ENCODE data around the gene CREB5.
"Not testable (repeated sequence)": the region's sequence is repeated elsewhere in the genome, so short reads cannot be mapped to it uniquely, and the experiment has no call there.

CREB5 gene

DNA sequence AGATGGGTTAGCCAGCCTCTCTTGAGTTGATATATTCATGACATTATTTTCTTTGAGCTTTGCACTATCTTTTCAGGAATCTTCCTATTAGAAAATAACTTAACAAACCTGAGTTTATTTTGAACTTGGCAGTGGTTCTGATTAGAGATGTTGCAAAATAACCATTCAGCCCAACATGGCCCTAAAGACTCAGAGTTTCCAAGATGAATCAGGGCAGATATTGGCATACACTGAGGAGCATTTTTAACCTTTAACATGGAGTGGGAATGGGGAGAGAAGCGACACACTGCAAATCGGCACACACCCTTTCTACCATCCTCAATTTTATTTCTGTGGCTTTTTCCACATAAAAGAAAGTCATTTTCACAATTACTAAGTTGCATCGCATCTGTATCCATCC, 355.0 kb downstream of the CREB5 start:
- no peak overlapping the region for H3K4me3 Mint-ChIP-seq
- no peaks in the 10 kb centered on the region for H3K9me3 Mint-ChIP-seq
- H3K36me3 Mint-ChIP-seq (ENCODE audit: low read depth) = no peaks in the 10 kb centered on the region
- no peak overlapping the region for H3K27ac Mint-ChIP-seq
- no peaks in the 10 kb centered on the region for H3K4me1 Mint-ChIP-seq (ENCODE audit: low read depth)
- H3K27me3 Mint-ChIP-seq = peaks cover 32% of the 10 kb centered on the region

DNA sequence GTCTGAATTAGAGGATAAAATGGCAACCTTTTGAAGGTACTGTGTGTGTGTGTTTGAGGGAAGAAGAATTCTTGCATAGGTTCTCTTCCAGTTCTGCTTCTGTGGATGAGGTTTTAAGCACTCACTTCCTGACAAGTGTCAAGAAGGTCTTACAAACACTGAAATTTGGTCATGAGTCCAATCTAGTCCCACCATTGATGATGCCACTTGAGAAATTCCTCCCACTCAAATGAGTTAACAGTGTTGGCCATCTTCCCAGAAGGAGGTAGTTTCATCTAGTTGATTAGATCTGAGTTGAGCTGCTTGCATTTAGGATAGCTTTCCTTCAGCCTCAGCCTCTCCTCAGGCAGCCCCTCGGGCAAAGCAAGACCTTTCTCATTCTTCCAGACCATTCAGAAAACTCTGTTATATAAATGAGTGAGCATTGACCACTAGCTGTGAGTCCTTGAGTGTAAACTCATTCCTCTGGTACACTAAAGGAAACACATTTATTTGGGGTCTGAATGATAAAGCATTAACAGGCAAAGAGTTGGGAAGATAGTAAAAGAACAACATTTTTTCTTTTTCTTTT, 356.3 kb downstream of the CREB5 start:
- Mint-ChIP-seq H3K4me1 (ENCODE audit: low read depth) (no peaks in the 10 kb centered on the region), H3K36me3 (ENCODE audit: low read depth) (no peaks in the 10 kb centered on the region), H3K4me3 (no peak overlapping the region), H3K27me3 (peaks cover 28% of the 10 kb centered on the region), H3K9me3 (no peaks in the 10 kb centered on the region), H3K27ac (no peak overlapping the region)

DNA sequence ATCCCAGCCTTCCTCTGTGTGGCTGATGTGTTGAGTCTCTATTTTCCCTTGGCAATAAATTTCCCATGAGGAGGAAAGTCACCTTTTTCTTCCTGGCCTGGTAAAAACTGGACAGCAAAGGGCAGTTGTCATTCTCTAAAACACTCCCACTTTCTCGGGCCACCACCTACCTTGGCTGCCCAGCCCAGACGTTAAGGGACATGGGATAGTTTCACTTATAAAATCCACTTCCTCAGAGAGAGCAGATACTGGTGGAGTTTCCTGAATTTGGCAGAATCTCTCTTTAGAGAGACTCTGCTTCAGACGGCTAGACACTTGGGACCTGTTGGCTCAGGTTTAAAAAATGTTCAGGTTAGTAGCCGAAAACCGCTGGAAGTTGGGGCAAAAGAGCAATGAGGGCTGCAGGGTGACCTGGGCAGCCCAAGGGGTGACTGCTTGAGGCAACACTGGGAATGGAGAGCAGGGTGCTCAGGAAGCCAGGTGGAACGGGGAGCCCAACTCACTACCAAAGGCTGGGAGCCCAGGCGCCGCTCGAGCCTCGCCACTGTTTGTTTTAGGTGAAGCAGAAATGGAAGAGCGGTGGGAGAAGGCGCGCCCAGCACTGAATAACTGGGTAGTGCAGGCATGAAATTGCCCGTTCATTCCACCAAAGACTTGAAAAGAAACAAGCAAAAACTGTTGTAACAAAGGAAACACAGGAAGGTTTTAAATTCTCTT, 359.7 kb downstream of the CREB5 start:
- H3K27ac Mint-ChIP-seq = no peak overlapping the region
- H3K36me3 Mint-ChIP-seq (ENCODE audit: low read depth) = no peaks in the 10 kb centered on the region
- peaks cover 38% of the 10 kb centered on the region for H3K27me3 Mint-ChIP-seq
- no peaks in the 10 kb centered on the region for H3K9me3 Mint-ChIP-seq
- H3K4me3 Mint-ChIP-seq = no peak overlapping the region
- no peaks in the 10 kb centered on the region for H3K4me1 Mint-ChIP-seq (ENCODE audit: low read depth)

DNA sequence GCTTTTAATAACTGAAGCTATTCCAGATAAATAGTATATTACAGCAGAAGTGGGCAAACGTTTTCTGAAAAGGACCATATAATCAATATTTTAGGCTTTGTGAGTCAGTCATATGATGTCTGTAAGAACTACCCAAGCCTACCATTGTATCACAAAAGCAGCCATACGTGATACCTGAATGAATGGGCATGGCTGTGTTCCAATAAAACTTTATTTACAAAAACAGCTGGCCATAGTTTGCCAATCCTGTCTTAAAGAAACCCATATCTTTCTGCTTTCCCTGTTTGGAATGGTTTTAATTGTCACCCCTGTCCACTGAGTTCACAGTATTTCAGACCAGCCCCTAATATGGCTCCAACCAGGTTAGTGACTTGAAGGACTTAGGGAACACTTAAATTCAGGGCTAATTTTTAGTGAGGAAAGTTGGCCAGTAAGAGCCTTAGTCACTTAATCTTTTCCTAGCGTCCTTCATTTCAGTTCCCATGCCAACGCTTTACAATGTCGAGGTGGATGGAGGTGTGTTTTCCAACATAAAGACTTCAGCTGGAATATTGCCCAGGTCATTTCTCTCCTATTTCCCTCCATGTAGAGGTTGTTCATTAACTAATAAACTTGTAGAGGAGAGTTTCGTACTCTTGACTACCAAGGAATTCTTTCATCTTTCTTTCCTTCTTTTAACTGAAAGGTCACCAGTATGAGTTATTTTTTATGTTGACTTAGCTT, 361.3 kb downstream of the CREB5 start:
- H3K4me1 Mint-ChIP-seq (ENCODE audit: low read depth) = no peaks in the 10 kb centered on the region
- H3K27me3 Mint-ChIP-seq = peaks cover 26% of the 10 kb centered on the region
- no peak overlapping the region for H3K4me3 Mint-ChIP-seq
- H3K27ac Mint-ChIP-seq = no peak overlapping the region
- no peaks in the 10 kb centered on the region for H3K36me3 Mint-ChIP-seq (ENCODE audit: low read depth)
- no peaks in the 10 kb centered on the region for H3K9me3 Mint-ChIP-seq

DNA sequence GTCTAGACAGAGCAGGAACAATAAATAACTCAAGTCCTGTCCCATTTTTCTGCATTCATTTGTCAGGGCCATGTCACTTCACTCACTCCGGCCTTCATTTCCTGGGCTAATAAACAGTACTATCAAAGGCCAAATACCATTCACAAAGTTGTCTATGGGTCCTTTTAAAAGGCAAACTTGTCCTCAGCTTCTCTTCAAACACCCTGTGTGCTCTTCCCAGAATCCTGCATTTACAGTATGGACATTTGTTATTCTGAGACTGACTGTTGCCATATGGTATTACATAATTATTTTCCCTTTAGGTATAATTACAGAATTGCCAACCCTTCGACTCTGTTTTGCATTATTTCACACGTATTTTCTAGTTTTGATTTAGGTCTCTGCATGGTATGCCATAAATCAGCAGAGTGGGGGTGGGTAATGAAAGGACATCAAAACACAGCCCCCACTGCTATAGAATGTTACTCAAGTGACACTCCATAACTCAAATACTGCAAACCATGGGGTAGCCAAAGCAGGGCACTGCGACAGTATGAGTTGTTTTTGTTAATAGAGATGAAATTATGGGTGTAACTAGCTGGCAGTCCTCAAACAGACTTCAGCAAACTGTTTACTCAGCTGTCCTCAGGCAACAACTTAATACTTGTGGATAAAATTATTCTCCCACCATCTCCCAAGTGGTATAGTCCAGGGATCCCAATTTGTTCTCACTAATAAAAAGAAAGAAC, 362.1 kb downstream of the CREB5 start:
- H3K36me3 Mint-ChIP-seq (ENCODE audit: low read depth) = no peaks in the 10 kb centered on the region
- H3K27me3 Mint-ChIP-seq = peaks cover 30% of the 10 kb centered on the region
- H3K4me3 Mint-ChIP-seq = no peak overlapping the region
- no peaks in the 10 kb centered on the region for H3K4me1 Mint-ChIP-seq (ENCODE audit: low read depth)
- H3K9me3 Mint-ChIP-seq = no peaks in the 10 kb centered on the region
- H3K27ac Mint-ChIP-seq = no peak overlapping the region

DNA sequence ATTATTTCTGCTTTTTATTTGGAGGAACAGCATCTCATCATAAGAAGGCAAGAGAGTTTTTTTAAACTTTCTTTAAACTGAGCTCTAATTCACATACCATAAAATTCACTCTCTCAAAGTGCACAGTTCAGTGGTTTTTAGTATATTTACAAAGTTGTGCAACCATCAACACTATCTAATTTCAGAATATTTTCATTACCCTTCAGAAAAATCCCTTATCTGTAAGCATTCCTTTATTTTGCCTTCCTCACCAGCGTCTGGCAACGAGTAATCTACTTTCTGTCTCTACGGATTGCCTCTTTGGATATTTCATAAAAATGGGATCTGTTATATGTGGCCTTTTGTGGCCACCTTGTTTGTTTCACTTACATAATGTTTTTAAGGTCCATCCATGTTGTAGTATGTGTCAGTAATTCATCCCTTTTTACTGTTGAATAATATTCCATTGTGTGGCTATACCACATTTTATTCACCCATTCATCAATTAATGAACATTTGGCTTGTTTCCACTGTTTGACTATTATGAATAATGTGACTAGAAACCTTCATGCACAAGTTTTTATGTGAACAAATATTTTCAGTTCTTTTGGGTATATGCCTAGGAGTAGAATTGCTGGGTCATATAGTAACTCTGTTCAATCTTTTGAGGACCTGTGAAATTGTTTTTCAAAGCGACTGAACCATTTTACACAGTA, 364.3 kb downstream of the CREB5 start:
- Mint-ChIP-seq H3K27me3 (peaks cover 28% of the 10 kb centered on the region), H3K27ac (no peak overlapping the region), H3K4me3 (no peak overlapping the region), H3K4me1 (ENCODE audit: low read depth) (no peaks in the 10 kb centered on the region), H3K36me3 (ENCODE audit: low read depth) (no peaks in the 10 kb centered on the region), H3K9me3 (no peaks in the 10 kb centered on the region)

DNA sequence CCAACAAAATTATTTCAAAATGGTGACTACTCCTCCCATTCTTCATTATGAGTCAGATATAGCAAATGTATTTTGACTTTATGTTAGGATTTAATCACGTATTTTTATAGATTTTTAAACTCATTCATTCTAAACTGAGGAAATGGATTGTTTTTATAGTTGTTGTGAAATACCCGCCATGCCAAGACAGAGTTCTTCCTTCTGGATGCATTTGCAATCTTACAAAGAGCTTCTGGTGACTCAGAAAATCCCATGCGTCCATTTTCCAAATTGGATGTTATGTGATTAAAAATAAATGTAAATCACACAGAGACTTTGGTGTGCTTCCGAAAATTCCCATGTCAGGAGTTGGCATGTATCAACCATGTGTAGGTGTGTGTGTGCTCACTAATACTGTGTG, 366.5 kb downstream of the CREB5 start:
- Mint-ChIP-seq H3K4me1 (ENCODE audit: low read depth) (peaks cover 7% of the 10 kb centered on the region), H3K27ac (no peak overlapping the region), H3K27me3 (peaks cover 26% of the 10 kb centered on the region), H3K36me3 (ENCODE audit: low read depth) (no peaks in the 10 kb centered on the region), H3K9me3 (no peaks in the 10 kb centered on the region), H3K4me3 (no peak overlapping the region)

DNA sequence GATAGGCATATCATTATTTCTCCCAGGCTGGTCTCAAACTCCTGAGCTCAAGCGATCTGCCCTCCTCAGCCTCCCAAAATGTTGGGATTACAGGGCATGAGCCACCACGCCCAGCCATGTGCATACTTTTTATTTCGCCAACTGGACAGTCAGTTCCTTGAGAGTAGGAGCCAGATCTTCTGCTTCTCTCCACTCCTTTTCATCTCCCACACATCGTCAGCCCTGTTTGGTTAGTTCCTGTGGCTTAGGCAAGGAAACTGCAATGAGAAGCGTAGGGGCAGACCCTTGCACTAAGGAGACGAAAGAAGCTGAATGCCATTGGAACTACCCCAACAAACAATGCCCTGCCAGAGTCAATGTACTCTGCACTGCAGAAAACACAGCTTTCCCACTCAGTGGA, 367.6 kb downstream of the CREB5 start:
- Mint-ChIP-seq H3K36me3 (ENCODE audit: low read depth) (no peaks in the 10 kb centered on the region), H3K4me1 (ENCODE audit: low read depth) (peaks cover 14% of the 10 kb centered on the region), H3K9me3 (no peaks in the 10 kb centered on the region), H3K27me3 (peaks cover 17% of the 10 kb centered on the region), H3K27ac (no peak overlapping the region), H3K4me3 (no peak overlapping the region)

DNA sequence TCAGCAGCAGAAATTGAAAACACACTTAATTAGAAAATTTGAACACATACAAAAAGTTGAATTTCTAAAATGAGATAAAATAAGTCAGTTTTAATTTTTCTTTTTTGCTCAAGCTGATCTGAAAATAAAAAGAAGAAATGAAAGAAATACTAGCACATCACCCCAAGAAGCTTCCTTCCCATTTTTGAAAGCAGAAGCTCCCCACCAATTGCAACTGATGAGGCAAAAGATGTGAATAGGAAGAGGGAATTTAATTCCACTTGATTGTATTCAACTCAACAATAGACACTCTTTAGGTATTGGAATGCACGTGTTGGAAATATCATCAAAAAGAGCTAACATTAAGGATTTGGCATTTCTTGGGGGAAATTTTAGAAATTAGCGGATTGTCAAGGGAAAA, 370.0 kb downstream of the CREB5 start:
- no peak overlapping the region for H3K27ac Mint-ChIP-seq
- no peaks in the 10 kb centered on the region for H3K36me3 Mint-ChIP-seq (ENCODE audit: low read depth)
- no peak overlapping the region for H3K4me3 Mint-ChIP-seq
- H3K4me1 Mint-ChIP-seq (ENCODE audit: low read depth) = peaks cover 14% of the 10 kb centered on the region
- no peaks in the 10 kb centered on the region for H3K9me3 Mint-ChIP-seq
- peaks cover 17% of the 10 kb centered on the region for H3K27me3 Mint-ChIP-seq

DNA sequence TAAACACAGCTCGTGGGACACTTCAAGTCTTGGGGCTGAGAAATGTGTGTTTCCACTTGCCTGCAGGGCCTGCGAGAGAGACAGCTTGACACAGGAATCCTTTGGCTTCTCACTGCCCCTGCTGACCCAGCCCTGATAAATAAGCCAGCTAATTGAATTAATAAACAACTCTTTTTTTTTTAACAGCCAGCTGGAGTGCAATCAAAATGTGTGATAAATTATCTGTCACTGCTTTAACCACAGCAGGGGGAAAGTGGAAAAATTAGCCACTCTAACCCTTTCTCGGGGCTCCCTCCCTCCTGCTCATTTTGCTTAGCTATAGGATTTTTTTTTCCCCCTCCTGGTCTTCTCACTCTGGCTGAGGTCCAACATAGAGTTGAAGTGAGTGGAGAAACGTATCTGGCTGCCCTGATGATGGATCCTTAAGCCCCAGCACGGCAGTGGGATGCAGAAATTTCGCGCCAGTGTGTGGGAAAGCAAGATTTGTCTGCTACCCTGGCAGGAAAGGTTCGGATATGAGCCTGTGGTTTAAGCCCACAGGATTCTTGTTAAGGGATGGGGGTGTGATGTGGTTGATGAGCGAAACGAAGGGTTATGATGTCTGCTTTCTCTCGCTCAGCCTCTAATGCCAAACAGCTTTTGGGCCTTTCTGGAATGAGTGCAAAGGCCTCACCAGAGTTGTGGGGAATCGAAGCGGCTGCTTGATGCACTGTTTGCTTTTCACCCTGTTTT, 372.0 kb downstream of the CREB5 start:
- Mint-ChIP-seq H3K27ac (no peak overlapping the region), H3K9me3 (no peaks in the 10 kb centered on the region), H3K27me3 (peaks cover 14% of the 10 kb centered on the region), H3K4me3 (no peak overlapping the region), H3K4me1 (ENCODE audit: low read depth) (peaks cover 14% of the 10 kb centered on the region), H3K36me3 (ENCODE audit: low read depth) (no peaks in the 10 kb centered on the region)

DNA sequence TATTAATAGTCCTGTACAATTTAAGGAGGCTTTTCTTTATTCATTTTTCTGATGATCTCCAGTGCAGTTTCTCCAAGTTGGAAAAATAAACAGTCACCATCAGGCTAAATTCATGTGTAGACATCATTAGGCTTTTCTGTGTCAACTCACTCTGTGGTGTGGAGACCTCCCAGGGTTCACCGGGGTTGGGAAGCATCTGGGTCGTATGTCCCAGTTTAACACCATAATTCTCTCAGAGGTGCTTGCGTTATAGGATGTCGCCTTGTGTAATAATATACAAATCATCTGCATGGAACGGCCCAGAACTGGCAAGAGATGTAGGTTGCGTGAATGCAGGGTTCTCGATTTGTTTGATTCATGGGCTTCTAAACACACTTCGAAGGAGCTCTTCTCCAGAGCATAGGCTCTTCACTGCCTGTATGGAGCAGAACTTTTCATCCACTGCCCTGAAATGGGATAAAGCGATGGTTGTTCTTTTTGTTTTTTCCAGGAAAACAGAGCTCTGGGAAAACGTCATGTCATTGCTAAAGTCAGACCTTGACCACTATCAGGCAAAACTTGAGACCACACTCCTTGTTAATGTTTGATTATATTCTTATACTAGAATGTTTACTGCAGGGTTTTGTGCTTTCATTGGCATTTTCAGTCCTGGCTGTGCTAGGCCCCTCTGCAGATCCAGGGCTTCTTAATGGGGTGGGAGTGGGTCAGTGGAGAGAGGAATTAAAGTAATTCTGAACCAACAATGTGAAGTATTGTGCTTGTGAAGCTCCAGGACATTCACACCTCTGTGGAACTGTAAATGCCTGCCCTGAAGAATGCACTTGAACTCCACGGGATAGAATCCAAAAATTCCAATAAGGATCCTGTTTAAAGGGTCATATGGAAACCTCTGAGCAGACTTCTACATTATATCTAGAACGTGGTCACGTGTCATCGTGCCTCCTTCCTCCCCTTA, 373.0 kb downstream of the CREB5 start:
- Mint-ChIP-seq H3K4me1 (ENCODE audit: low read depth) (peaks cover 14% of the 10 kb centered on the region), H3K27me3 (peaks cover 8% of the 10 kb centered on the region), H3K4me3 (no peak overlapping the region), H3K9me3 (no peaks in the 10 kb centered on the region), H3K36me3 (ENCODE audit: low read depth) (no peaks in the 10 kb centered on the region), H3K27ac (no peak overlapping the region)

DNA sequence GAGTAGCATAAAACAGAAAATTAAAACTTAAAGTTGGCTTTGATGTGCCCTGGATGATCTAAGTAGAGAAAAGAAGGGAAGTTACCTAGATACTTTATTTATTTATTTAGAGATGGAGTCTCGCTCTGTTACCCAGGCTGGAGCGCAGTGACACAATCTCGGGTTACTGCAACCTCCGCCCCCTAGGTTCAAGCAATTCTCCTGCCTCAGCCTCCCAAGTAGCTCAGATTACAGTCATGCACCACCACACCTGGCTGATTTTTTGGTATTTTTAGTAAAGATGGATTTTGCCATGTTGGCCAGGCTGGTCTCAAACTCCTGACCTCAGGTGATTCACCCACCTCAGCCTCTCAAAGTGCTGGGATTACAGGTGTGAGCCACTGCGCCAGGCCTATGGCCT, 373.8 kb downstream of the CREB5 start:
- not testable (repeated sequence) for H3K36me3 Mint-ChIP-seq (ENCODE audit: low read depth); H3K27ac Mint-ChIP-seq; H3K4me3 Mint-ChIP-seq; H3K9me3 Mint-ChIP-seq; H3K27me3 Mint-ChIP-seq
- H3K4me1 Mint-ChIP-seq (ENCODE audit: low read depth) = peaks cover 14% of the 10 kb centered on the region

DNA sequence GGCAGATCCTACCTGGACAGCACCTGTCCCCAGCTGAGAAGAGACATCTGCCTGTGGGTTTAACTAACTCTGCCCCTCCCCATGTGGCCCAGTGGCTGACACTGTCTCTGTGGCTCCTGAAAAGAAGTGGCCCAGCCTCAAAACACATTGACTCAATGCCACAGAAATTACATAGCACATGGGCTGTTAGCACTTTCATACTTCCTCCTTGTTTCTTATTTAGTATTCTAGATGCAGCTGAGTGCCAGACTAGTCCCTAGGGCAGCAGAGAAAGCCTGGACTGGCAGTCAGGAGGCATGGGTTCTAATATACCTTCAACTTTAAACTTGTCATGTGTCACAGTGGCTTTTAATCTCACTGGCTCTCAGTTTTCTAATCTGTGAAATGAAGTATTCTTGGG, 374.8 kb downstream of the CREB5 start:
- H3K9me3 Mint-ChIP-seq = no peaks in the 10 kb centered on the region
- H3K27ac Mint-ChIP-seq = no peak overlapping the region
- H3K36me3 Mint-ChIP-seq (ENCODE audit: low read depth) = no peaks in the 10 kb centered on the region
- no peak overlapping the region for H3K4me3 Mint-ChIP-seq
- H3K4me1 Mint-ChIP-seq (ENCODE audit: low read depth) = peaks cover 14% of the 10 kb centered on the region
- peaks cover 9% of the 10 kb centered on the region for H3K27me3 Mint-ChIP-seq

Measured in stimulated activated naive CD8-positive, alpha-beta T cell treated with anti-CD3 and anti-CD28 coated beads, Interleukin-15, Interleukin-2, amounts not matched to agents 100 ng/mL and 50 ng/mL, for 24 hours (primary cell).